Fibroblast of peridontal ligament (primary cell): ENCODE measurements around the gene COL18A1.

Experiments used
- DNase-seq: peaks from one replicate; pipeline ENCODE4 v3.0.0-alpha.2; 2010; ENCODE audit errors: extremely low read depth

Gene COL18A1

GRCh38 chr21:45468051-45468970 lies 63.3 kb downstream of the COL18A1 start:
- no peak for DNase-seq

- no peak for DNase-seq
Measured at GRCh38 chr21:45468971-45469272, 64.0 kb downstream of the COL18A1 start.

GRCh38 chr21:45469273-45470086 lies 64.5 kb downstream of the COL18A1 start:
- DNase-seq: peak; percentile 3

GRCh38 chr21:45470087-45470515 lies 65.1 kb downstream of the COL18A1 start:
- peak; percentile 19 for DNase-seq

GRCh38 chr21:45470773-45471524 lies 66.0 kb downstream of the COL18A1 start:
- DNase-seq: peak; percentile 92

GRCh38 chr21:45471525-45472221 lies 66.7 kb downstream of the COL18A1 start:
- DNase-seq: peak; percentile 77

- no peak for DNase-seq
Measured at GRCh38 chr21:45472445-45473365, 67.7 kb downstream of the COL18A1 start.

GRCh38 chr21:45473496-45474322 lies 68.7 kb downstream of the COL18A1 start:
- peak; percentile 5 for DNase-seq

- DNase-seq: no peak
Measured at GRCh38 chr21:45474323-45474950, 69.5 kb downstream of the COL18A1 start.

GRCh38 chr21:45475004-45475685 lies 70.2 kb downstream of the COL18A1 start:
- DNase-seq: no peak

GRCh38 chr21:45475797-45476570 lies 71.0 kb downstream of the COL18A1 start:
- no peak for DNase-seq

- DNase-seq: no peak
Measured at GRCh38 chr21:45476582-45476981, 71.6 kb downstream of the COL18A1 start.

- DNase-seq: no peak
Measured at GRCh38 chr21:45477176-45478114, 72.5 kb downstream of the COL18A1 start.

GRCh38 chr21:45478115-45478801 lies 73.3 kb downstream of the COL18A1 start:
- peak; percentile 60 for DNase-seq

GRCh38 chr21:45478816-45479669 lies 74.1 kb downstream of the COL18A1 start:
- no peak for DNase-seq
